ENCODE results near the gene TJAP1. TPM values are rescaled to one million over a fixed set of nuclear protein-coding genes. Genes with fewer than 3 reads are reported as not detected.

Gene TJAP1
- polyA plus RNA-seq, 3 donors: 28.9 to 29.6 (median 29.0) TPM

DNA sequence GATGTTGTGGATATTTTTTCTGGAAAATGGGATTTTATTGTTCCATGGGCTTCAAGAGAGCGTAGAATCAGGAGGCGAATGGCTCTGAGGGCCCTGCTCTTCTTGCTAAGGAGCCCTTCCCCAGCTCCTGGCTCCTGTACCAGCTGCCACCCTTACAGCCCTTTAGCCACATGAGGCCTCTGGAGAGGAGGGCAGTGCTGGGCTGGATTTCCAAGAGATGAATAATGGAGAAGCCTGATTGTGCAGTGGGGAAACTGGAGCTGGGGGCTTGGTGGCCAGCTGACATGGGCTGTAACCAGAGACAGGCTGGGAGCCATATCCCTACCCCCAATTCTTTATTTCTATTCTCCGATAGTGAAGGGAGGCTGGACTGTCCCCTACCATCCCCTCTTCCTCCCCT, 23.6 kb downstream of the TJAP1 start:
- no peak for DNase-seq (ENCODE audit: low read depth in 3 of 3, low spot score in 2 of 3)

- no peak for DNase-seq (ENCODE audit: low read depth in 3 of 3, low spot score in 2 of 3)
Measured at GRCh38 chr6:43502666-43503065, 25.3 kb downstream of the TJAP1 start.

GRCh38 chr6:43503443-43503842, 26.1 kb downstream of the TJAP1 start:
- DNase-seq (ENCODE audit: low read depth in 3 of 3, low spot score in 2 of 3): no peak

GRCh38 chr6:43504756-43505593, 27.6 kb downstream of the TJAP1 start:
- DNase-seq (ENCODE audit: low read depth in 3 of 3, low spot score in 2 of 3): no peak

DNA sequence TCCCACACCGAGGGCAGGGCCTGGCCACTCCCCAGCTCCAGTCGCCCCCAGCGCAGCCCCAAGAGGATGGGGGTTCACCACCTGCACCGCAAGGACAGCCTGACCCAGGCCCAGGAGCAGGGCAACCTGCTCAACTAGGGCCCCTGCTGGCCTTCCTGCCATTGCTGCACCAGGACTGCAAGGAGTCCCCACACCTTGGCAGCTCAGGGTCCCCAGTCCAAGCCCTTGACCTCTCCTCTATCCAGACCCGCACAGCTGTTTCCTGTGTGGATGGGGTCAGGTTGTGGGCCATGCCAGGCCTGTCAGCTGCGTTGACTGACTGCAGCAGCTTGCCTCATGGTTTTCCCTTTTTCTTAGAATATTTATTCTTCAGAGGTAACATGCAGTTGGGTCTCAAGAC, 28.3 kb downstream of the TJAP1 start:
- no peak for DNase-seq (ENCODE audit: low read depth in 3 of 3, low spot score in 2 of 3)

- DNase-seq (ENCODE audit: low read depth in 3 of 3, low spot score in 2 of 3): no peak
Measured at GRCh38 chr6:43506171-43506570, 28.8 kb downstream of the TJAP1 start.

- peak; percentile 69 to 83 (median 81) for DNase-seq (ENCODE audit: low read depth in 3 of 3, low spot score in 2 of 3)
Measured at GRCh38 chr6:43506667-43507471, 29.5 kb downstream of the TJAP1 start.

GRCh38 chr6:43508481-43509141, 31.2 kb downstream of the TJAP1 start:
- DNase-seq (ENCODE audit: low read depth in 3 of 3, low spot score in 2 of 3): no peak

GRCh38 chr6:43509142-43509983, 32.0 kb downstream of the TJAP1 start:
- no peak for DNase-seq (ENCODE audit: low read depth in 3 of 3, low spot score in 2 of 3)

DNA sequence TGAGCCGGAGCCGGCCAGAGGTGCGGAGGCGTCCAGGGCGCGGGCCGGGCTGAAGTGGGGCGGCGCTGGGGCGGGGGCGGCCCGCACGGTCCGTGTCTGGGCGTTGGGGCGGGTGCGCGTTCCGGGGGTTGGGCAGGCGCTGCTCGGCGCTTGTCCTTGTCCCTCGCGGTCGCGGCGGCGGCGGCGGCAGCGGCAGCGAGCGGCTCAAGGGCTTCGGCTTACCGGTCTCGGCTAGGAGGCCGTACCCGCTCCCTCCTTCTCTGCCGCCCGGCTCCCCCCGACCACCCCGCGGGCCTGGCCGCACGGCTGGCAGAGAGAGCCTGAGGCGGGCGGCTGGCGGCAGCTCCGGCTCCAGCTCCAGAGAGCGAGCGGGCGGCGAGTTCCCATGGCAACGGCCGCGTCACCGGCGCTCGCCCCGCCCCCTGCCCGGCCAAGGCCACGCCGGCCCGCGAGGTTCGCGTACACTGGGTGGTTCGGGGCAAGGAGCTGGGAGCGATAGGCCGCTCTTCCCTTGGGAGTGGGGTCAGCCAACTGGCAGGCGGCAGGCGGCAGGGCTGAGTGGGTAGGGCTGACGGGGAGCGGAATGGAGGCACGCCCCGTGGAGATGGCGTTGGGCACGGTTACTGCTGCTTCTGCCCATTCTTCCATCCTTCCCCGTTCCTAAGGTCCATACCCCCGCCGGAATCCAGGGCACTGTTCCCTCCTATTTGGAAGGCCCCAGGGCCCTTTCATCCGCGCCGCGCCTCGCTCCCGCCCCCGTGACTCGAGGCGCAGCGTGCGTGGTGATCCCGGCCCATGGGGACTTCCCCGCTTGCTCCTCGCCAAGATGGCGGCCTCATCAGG, 32.8 kb downstream of the TJAP1 start, which contains the start of gene LRRC73:
LRRC73 (minus strand) TSS at position 363 of the 843 bp plus-strand sequence. CDS start 561 bp downstream, outside the sequence.
- DNase-seq (ENCODE audit: low read depth in 3 of 3, low spot score in 2 of 3): peak in 1 of 3 donors; percentile 54

- DNase-seq (ENCODE audit: low read depth in 3 of 3, low spot score in 2 of 3): no peak
Measured at GRCh38 chr6:43510827-43511163, 33.4 kb downstream of the TJAP1 start.

GRCh38 chr6:43511824-43512415, 34.5 kb downstream of the TJAP1 start:
- DNase-seq (ENCODE audit: low read depth in 3 of 3, low spot score in 2 of 3): no peak

- no peak for DNase-seq (ENCODE audit: low read depth in 3 of 3, low spot score in 2 of 3)
Measured at GRCh38 chr6:43515808-43516207, 38.4 kb downstream of the TJAP1 start.

GRCh38 chr6:43516367-43516696, 39.0 kb downstream of the TJAP1 start:
- no peak for DNase-seq (ENCODE audit: low read depth in 3 of 3, low spot score in 2 of 3)

GRCh38 chr6:43516697-43517504, 39.5 kb downstream of the TJAP1 start, which contains the start of the genes POLR1C and YIPF3:
Gene POLR1C, plus strand, starts transcription at chr6:43517089. Its CDS starts 21 bp downstream, at chr6:43517110.
Gene YIPF3, minus strand, starts transcription at chr6:43516926. Its CDS starts 119 bp downstream, at chr6:43516807.
- peak; percentile 95 to 98 (median 97) for DNase-seq (ENCODE audit: low read depth in 3 of 3, low spot score in 2 of 3)

DNA sequence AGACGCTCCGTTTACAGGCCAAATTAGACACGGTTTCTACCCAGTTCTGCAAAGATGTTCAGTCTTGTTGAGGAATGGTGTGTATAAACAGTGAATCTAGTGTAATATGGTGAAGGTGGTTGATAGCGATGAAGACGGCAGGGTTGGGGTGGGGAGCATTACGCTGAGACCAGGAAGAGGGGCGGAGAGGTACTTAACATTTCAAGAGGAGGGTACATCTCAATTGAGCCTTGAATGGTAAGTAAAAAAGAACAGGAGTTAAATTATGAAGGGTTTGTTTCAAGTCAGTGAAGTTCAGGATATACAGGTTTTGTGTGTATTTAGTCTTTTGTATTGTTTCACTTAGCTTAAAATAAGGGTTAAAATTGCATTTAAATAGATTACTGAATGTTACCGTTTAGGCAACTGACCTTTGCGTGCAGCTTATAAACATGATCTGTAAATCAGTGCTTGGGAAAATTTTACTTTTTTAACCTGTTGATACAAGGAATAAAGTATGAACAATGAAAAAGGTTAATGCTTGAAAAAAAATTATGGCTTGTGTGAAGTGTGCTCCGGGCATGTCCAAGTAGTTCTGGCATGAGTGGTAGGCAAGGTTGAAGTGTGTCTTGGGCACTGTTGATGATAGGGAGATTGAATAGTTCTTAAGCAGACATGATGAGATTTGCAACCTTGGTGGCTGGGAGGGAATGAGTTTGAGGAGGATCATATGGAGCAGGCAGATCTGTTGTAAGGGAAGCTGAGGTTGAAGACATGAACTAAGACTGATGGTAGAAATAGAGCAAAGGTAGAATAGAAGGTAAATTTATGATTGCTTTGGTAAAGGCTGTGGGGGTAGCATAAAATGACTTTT, 40.4 kb downstream of the TJAP1 start:
- no peak for DNase-seq (ENCODE audit: low read depth in 3 of 3, low spot score in 2 of 3)

GRCh38 chr6:43520097-43520496, 42.7 kb downstream of the TJAP1 start:
- no peak for DNase-seq (ENCODE audit: low read depth in 3 of 3, low spot score in 2 of 3)

Data from right renal cortex interstitium (tissue), 3 donors.